KOPT-K1 (cell line): ENCODE data around the gene CYP3A4.
"Not testable (repeated sequence)": the region's sequence is repeated elsewhere in the genome, so short reads cannot be mapped to it uniquely, and the experiment has no call there.

ENCODE experiments used
- H3K27ac ChIP-seq: fragments of 200-600 bp; sonication (generic); 2 replicates; pipeline ENCODE4 v1.5.1; 2016; ENCODE audit warnings: antibody characterized with exemption, mild to moderate bottlenecking, low read depth, low read length; ENCODE audit not compliant: poor library complexity, severe bottlenecking
- H3K36me3 ChIP-seq: fragments of 200-600 bp; sonication (generic); 2 replicates; pipeline ENCODE4 v1.5.1; 2017; ENCODE audit warnings: antibody characterized with exemption, mild to moderate bottlenecking, low read length, moderate library complexity; ENCODE audit not compliant: insufficient read depth
- H3K9me3 ChIP-seq: fragments of 200-600 bp; sonication (generic); 2 replicates; pipeline ENCODE4 v1.5.1; 2017; ENCODE audit warnings: antibody characterized with exemption, low read length, mild to moderate bottlenecking; ENCODE audit not compliant: insufficient read depth, poor library complexity, severe bottlenecking

Gene CYP3A4

GRCh38 chr7:99803118-99803517 is 19.1 kb upstream of the CYP3A4 start:
- H3K9me3 ChIP-seq, result peaks cover 16% of the 10 kb centered on the region
- not testable (repeated sequence) for H3K36me3 ChIP-seq, H3K27ac ChIP-seq

- H3K27ac ChIP-seq, H3K36me3 ChIP-seq: not testable (repeated sequence)
- peaks cover 16% of the 10 kb centered on the region for H3K9me3 ChIP-seq
Measured at GRCh38 chr7:99801407-99801806, 17.4 kb upstream of the CYP3A4 start.

GRCh38 chr7:99798972-99799371 is 15.0 kb upstream of the CYP3A4 start:
- Histone ChIP-seq H3K36me3 (no peaks in the 10 kb centered on the region), H3K27ac (no peak overlapping the region), H3K9me3 (no peaks in the 10 kb centered on the region)

- not testable (repeated sequence) for H3K9me3 ChIP-seq, H3K27ac ChIP-seq, H3K36me3 ChIP-seq
Measured at GRCh38 chr7:99795864-99796263, 11.9 kb upstream of the CYP3A4 start.

GRCh38 chr7:99794585-99795502 is 10.9 kb upstream of the CYP3A4 start:
- Histone ChIP-seq H3K36me3 (no peaks in the 10 kb centered on the region), H3K9me3 (no peaks in the 10 kb centered on the region), H3K27ac (no peak overlapping the region)

- Histone ChIP-seq H3K27ac (no peak overlapping the region), H3K9me3 (no peaks in the 10 kb centered on the region), H3K36me3 (no peaks in the 10 kb centered on the region)
Measured at GRCh38 chr7:99793443-99793842, 9.5 kb upstream of the CYP3A4 start.

- H3K9me3 ChIP-seq, result no peaks in the 10 kb centered on the region
- no peaks in the 10 kb centered on the region for H3K36me3 ChIP-seq
- H3K27ac ChIP-seq, result no peak overlapping the region
Measured at GRCh38 chr7:99792967-99793366, 9.0 kb upstream of the CYP3A4 start.

- no peaks in the 10 kb centered on the region for H3K36me3 ChIP-seq
- no peak overlapping the region for H3K27ac ChIP-seq
- H3K9me3 ChIP-seq, result no peaks in the 10 kb centered on the region
Measured at GRCh38 chr7:99791667-99792369, 7.8 kb upstream of the CYP3A4 start.

- no peaks in the 10 kb centered on the region for H3K36me3 ChIP-seq
- no peaks in the 10 kb centered on the region for H3K9me3 ChIP-seq
- no peak overlapping the region for H3K27ac ChIP-seq
Measured at GRCh38 chr7:99791021-99791420, 7.0 kb upstream of the CYP3A4 start.

- Histone ChIP-seq H3K27ac (no peak overlapping the region), H3K9me3 (no peaks in the 10 kb centered on the region), H3K36me3 (no peaks in the 10 kb centered on the region)
Measured at GRCh38 chr7:99790407-99790806, 6.4 kb upstream of the CYP3A4 start.

GRCh38 chr7:99789441-99790070 is 5.6 kb upstream of the CYP3A4 start:
- Histone ChIP-seq H3K9me3 (no peaks in the 10 kb centered on the region), H3K27ac (no peak overlapping the region), H3K36me3 (no peaks in the 10 kb centered on the region)

- Histone ChIP-seq H3K9me3 (no peaks in the 10 kb centered on the region), H3K27ac (no peak overlapping the region)
Measured at GRCh38 chr7:99788554-99788953, 4.6 kb upstream of the CYP3A4 start.

GRCh38 chr7:99786726-99787335 is 2.8 kb upstream of the CYP3A4 start:
- no peaks in the 10 kb centered on the region for H3K9me3 ChIP-seq
- H3K27ac ChIP-seq, result no peak overlapping the region
- H3K36me3 ChIP-seq, result no peaks in the 10 kb centered on the region

More at GRCh38 chr7:99788554-99788953, 4.6 kb upstream of the CYP3A4 start:
- H3K36me3 ChIP-seq, result no peaks in the 10 kb centered on the region

GRCh38 chr7:99785654-99786053 is 1.7 kb upstream of the CYP3A4 start:
- H3K27ac ChIP-seq, H3K36me3 ChIP-seq, H3K9me3 ChIP-seq: not testable (repeated sequence)
